Activated CD4-positive, alpha-beta T cell treated with anti-CD3 and anti-CD28 coated beads for 36 hours (primary cell): ENCODE data around the gene POLRMT. TPM values are rescaled to one million over a fixed set of nuclear protein-coding genes. Genes with fewer than 3 reads are reported as not detected.
"Not testable (repeated sequence)": the region's sequence is repeated elsewhere in the genome, so short reads cannot be mapped to it uniquely, and the experiment has no call there.

Source experiments
- ATAC-seq: fragments of 200-7000 bp; cut with Tn5 transposase; one replicate; pipeline ENCODE4 v1.10.0; 2021; ENCODE audit warnings: mild to moderate bottlenecking, moderate library complexity
- CTCF ChIA-PET: fragments of 350-600 bp; sonication (Branson Sonifier 250); formaldehyde crosslinking; loops from one replicate; lab custom pipeline; 2021; ENCODE audit warnings: antibody characterized with exemption; lab: Charles Lee
- POLR2A ChIA-PET: fragments of 350-600 bp; sonication (Branson Sonifier 250); formaldehyde crosslinking; loops from one replicate; lab custom pipeline; 2021; ENCODE audit warnings: antibody characterized with exemption, inconsistent platforms; lab: Charles Lee
- DNase-seq: peaks from one replicate; pipeline ENCODE4 v3.0.0-alpha.2; 2020
- H3K27ac Mint-ChIP-seq: one replicate; pipeline ENCODE4 v1.8.0; 2021; ENCODE audit warnings: mixed read lengths
- H3K27me3 Mint-ChIP-seq: one replicate; pipeline ENCODE4 v1.8.0; 2021; ENCODE audit warnings: mixed read lengths
- H3K36me3 Mint-ChIP-seq: one replicate; pipeline ENCODE4 v1.8.0; 2021; ENCODE audit warnings: low read depth, mixed read lengths
- H3K4me1 Mint-ChIP-seq: one replicate; pipeline ENCODE4 v1.8.0; 2021; ENCODE audit warnings: mixed read lengths
- H3K4me3 Mint-ChIP-seq: one replicate; pipeline ENCODE4 v1.8.0; 2021; ENCODE audit warnings: mild to moderate bottlenecking, moderate library complexity, mixed read lengths
- H3K9me3 Mint-ChIP-seq: one replicate; pipeline ENCODE4 v1.8.0; 2021; ENCODE audit warnings: low read depth, mixed read lengths
- intact Hi-C, 2 experiments: fragments of 100-400 bp; cut with DNase I in 1 of 2; cut with micrococcal nuclease in 1 of 2; formaldehyde crosslinking; loops; one replicate each; pipeline versions ENCODE4 v1.14.2 to v1.15.1; 2022 to 2024; cut with DNase I, micrococcal nuclease
- total RNA-seq, 2 experiments: library from RNA; stranded (reverse); gene quantifications; one replicate each; pipeline ENCODE4 v1.2.3, GENCODE V29; 2021

The POLRMT gene
- total RNA-seq, 2 experiments from 2014 or later: 69.0 to 77.4 TPM

- intact Hi-C loops: no loop called here
- POLR2A ChIA-PET: no interaction called here
- Mint-ChIP-seq H3K36me3 (no peaks in the 10 kb centered on the region), H3K27ac (no peak overlapping the region), H3K4me1 (no peaks in the 10 kb centered on the region), H3K4me3 (no peak overlapping the region), H3K9me3 (no peaks in the 10 kb centered on the region), H3K27me3 (no peaks in the 10 kb centered on the region)
- peak; percentile 87 for ATAC-seq
- DNase-seq: peak; percentile 82
- CTCF ChIA-PET: no interaction called here
These were observed 29.0 kb downstream of the POLRMT start for GRCh38 chr19:604355-604754.

- DNase-seq (peak; percentile 61), ATAC-seq (peak; percentile 47)
- H3K27ac Mint-ChIP-seq, H3K4me1 Mint-ChIP-seq, H3K4me3 Mint-ChIP-seq, H3K36me3 Mint-ChIP-seq, CTCF ChIA-PET, H3K27me3 Mint-ChIP-seq, intact Hi-C loops, H3K9me3 Mint-ChIP-seq, POLR2A ChIA-PET: not testable (repeated sequence)
These were observed 29.6 kb downstream of the POLRMT start for GRCh38 chr19:603779-604178.

GRCh38 chr19:603302-603639, 30.1 kb downstream of the POLRMT start:
- POLR2A ChIA-PET, H3K36me3 Mint-ChIP-seq, intact Hi-C loops, ATAC-seq, H3K27ac Mint-ChIP-seq, DNase-seq, H3K4me1 Mint-ChIP-seq, H3K4me3 Mint-ChIP-seq, H3K27me3 Mint-ChIP-seq, CTCF ChIA-PET, H3K9me3 Mint-ChIP-seq: not testable (repeated sequence)

GRCh38 chr19:602391-603301, 30.7 kb downstream of the POLRMT start:
- no peak for DNase-seq
- POLR2A ChIA-PET: no interaction called here
- intact Hi-C loops: no loop called here
- Mint-ChIP-seq H3K27me3 (no peaks in the 10 kb centered on the region), H3K27ac (no peak overlapping the region), H3K36me3 (no peaks in the 10 kb centered on the region), H3K9me3 (no peaks in the 10 kb centered on the region), H3K4me3 (no peak overlapping the region), H3K4me1 (no peaks in the 10 kb centered on the region)
- CTCF ChIA-PET: no interaction called here
- ATAC-seq: no peak

- H3K4me1 Mint-ChIP-seq: no peaks in the 10 kb centered on the region
- ATAC-seq (no peak), DNase-seq (no peak)
- intact Hi-C loops: no loop called here
- H3K36me3 Mint-ChIP-seq: no peaks in the 10 kb centered on the region
- no peak overlapping the region for H3K27ac Mint-ChIP-seq
- POLR2A ChIA-PET: no interaction called here
- H3K9me3 Mint-ChIP-seq: no peaks in the 10 kb centered on the region
- CTCF ChIA-PET: no interaction called here
- H3K4me3 Mint-ChIP-seq: no peak overlapping the region
- no peaks in the 10 kb centered on the region for H3K27me3 Mint-ChIP-seq
These were observed 31.5 kb downstream of the POLRMT start for GRCh38 chr19:601790-602189.

GRCh38 chr19:601310-601709, 32.0 kb downstream of the POLRMT start:
- no peak for ATAC-seq
- H3K36me3 Mint-ChIP-seq: no peaks in the 10 kb centered on the region
- CTCF ChIA-PET: no interaction called here

GRCh38 chr19:597406-598315, 35.7 kb downstream of the POLRMT start:
- H3K4me3 Mint-ChIP-seq: no peak overlapping the region
- H3K27ac Mint-ChIP-seq: no peak overlapping the region
- intact Hi-C loops: no loop called here
- ChIA-PET CTCF (no interaction called here), POLR2A (interaction anchor here (0.6 kb wide), 1 partner anchor 422 kb away, joined by 4 read pairs; no protein-coding TSS in a partner anchor)
- H3K4me1 Mint-ChIP-seq: no peaks in the 10 kb centered on the region
- H3K36me3 Mint-ChIP-seq: no peaks in the 10 kb centered on the region
- ATAC-seq: no peak
- H3K9me3 Mint-ChIP-seq: no peaks in the 10 kb centered on the region
- H3K27me3 Mint-ChIP-seq: peaks cover 2% of the 10 kb centered on the region
- peak; percentile 46 for DNase-seq

More at GRCh38 chr19:601310-601709, 32.0 kb downstream of the POLRMT start:
- DNase-seq: no peak
- H3K4me1 Mint-ChIP-seq: no peaks in the 10 kb centered on the region
- no peaks in the 10 kb centered on the region for H3K9me3 Mint-ChIP-seq
- POLR2A ChIA-PET: no interaction called here
- H3K27ac Mint-ChIP-seq: no peak overlapping the region
- intact Hi-C loops: no loop called here
- no peaks in the 10 kb centered on the region for H3K27me3 Mint-ChIP-seq
- no peak overlapping the region for H3K4me3 Mint-ChIP-seq

- ChIA-PET CTCF (no interaction called here), POLR2A (no interaction called here)
- intact Hi-C loops: no loop called here
- ATAC-seq (no peak), DNase-seq (no peak)
- no peaks in the 10 kb centered on the region for H3K36me3 Mint-ChIP-seq
- H3K4me3 Mint-ChIP-seq: no peak overlapping the region
- no peaks in the 10 kb centered on the region for H3K9me3 Mint-ChIP-seq
- H3K27me3 Mint-ChIP-seq: peaks cover 3% of the 10 kb centered on the region
- no peak overlapping the region for H3K27ac Mint-ChIP-seq
- peaks cover 1% of the 10 kb centered on the region for H3K4me1 Mint-ChIP-seq
These were observed 37.1 kb downstream of the POLRMT start for GRCh38 chr19:596263-596655.

- ATAC-seq: no peak
- intact Hi-C loops: no loop called here
- Mint-ChIP-seq H3K27ac (no peak overlapping the region), H3K36me3 (no peaks in the 10 kb centered on the region), H3K27me3 (peaks cover 6% of the 10 kb centered on the region), H3K4me3 (no peak overlapping the region), H3K9me3 (no peaks in the 10 kb centered on the region), H3K4me1 (peaks cover 2% of the 10 kb centered on the region)
- no peak for DNase-seq
- CTCF ChIA-PET: interaction anchor here (0.5 kb wide), 1 partner anchor 12 kb away, joined by 3 read pairs; no protein-coding TSS in a partner anchor
- POLR2A ChIA-PET: no interaction called here
These were observed 37.7 kb downstream of the POLRMT start for GRCh38 chr19:595326-596262.

GRCh38 chr19:594265-594870, 39.0 kb downstream of the POLRMT start:
- CTCF ChIA-PET: no interaction called here
- Mint-ChIP-seq H3K36me3 (no peaks in the 10 kb centered on the region), H3K4me1 (peaks cover 2% of the 10 kb centered on the region), H3K27ac (no peak overlapping the region), H3K9me3 (no peaks in the 10 kb centered on the region), H3K27me3 (peaks cover 6% of the 10 kb centered on the region), H3K4me3 (no peak overlapping the region)
- ATAC-seq (no peak), DNase-seq (no peak)
- POLR2A ChIA-PET: no interaction called here
- intact Hi-C loops: no loop called here

GRCh38 chr19:593505-593904, 39.8 kb downstream of the POLRMT start:
- CTCF ChIA-PET: no interaction called here
- Mint-ChIP-seq H3K27ac (no peak overlapping the region), H3K36me3 (no peaks in the 10 kb centered on the region), H3K4me1 (peaks cover 2% of the 10 kb centered on the region), H3K27me3 (peaks cover 11% of the 10 kb centered on the region), H3K9me3 (no peaks in the 10 kb centered on the region), H3K4me3 (no peak overlapping the region)
- POLR2A ChIA-PET: no interaction called here
- DNase-seq (no peak), ATAC-seq (no peak)
- intact Hi-C loops: no loop called here
